Measurements from ENCODE around the gene SIX4.

SIX4 gene

GRCh38 chr14:60662982-60663381, 61.2 kb downstream of the SIX4 start:
- in situ Hi-C loops (cut with HindIII; ENCODE audit: low sequenced_read_pairs), result no loop called here

- in situ Hi-C loops (cut with HindIII; ENCODE audit: low sequenced_read_pairs), result no loop called here
Observed at GRCh38 chr14:60661721-60662120, 62.4 kb downstream of the SIX4 start.

Measured in endothelial cell of hepatic sinusoid (primary cell).